ENCODE data around the gene CCDC170. TPM values are rescaled to one million over a fixed set of nuclear protein-coding genes. Genes with fewer than 3 reads are reported as not detected.

CCDC170 gene
- total RNA-seq, 1 experiment from 2014 or later: not detected

DNA sequence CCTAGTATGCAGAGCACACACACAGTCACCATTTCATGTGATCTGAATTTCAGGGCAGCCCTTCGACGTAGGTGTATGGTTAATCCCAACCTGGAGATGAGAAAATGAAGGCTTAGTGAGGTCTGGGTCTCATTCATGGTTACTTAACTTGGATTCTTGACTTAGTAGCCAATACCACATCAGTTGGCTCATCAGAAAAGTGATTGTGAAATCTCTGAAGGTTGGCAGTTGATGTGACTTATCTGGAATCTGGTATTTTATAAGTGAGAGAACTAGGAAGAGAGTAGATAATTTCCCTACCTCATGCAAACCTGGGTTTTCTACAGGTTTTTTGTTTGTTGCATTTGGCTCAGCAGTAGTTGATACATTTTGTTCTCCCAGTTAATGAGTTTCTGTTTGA lies 123.7 kb downstream of the CCDC170 start:
- no peak for DNase-seq (ENCODE audit: low spot score)

- no peak for DNase-seq (ENCODE audit: low spot score)
Observed at GRCh38 chr6:151618717-151619116, 124.9 kb downstream of the CCDC170 start.

- DNase-seq (ENCODE audit: low spot score): no peak
Observed at GRCh38 chr6:151620179-151620578, 126.4 kb downstream of the CCDC170 start.

GRCh38 chr6:151624071-151624470 lies 130.3 kb downstream of the CCDC170 start:
- no peak for DNase-seq (ENCODE audit: low spot score)

DNA sequence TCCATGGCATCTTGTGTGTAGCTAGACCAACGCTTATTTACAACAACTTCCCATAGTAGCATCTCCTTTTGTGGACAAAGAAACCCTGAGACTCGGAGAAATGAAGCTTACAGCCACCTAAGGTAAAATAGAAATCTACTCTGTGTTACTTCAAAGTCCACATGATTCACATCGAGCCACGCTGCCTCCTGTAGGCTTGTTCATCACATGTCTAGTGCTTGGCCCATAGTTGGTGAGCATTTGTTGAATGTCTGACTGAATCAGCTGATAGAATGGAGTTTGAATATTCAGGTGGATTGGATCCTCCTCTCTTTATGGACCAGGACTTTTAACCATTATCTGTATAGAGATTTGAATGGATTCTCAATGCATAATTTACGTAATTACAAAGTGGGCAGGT lies 130.7 kb downstream of the CCDC170 start:
- DNase-seq (ENCODE audit: low spot score): no peak

- DNase-seq (ENCODE audit: low spot score): no peak
Observed at GRCh38 chr6:151624900-151625536, 131.2 kb downstream of the CCDC170 start.

GRCh38 chr6:151627689-151628444 lies 134.1 kb downstream of the CCDC170 start:
- DNase-seq (ENCODE audit: low spot score): peak; percentile 53

- no peak for DNase-seq (ENCODE audit: low spot score)
Observed at GRCh38 chr6:151629791-151630190, 136.0 kb downstream of the CCDC170 start.

DNA sequence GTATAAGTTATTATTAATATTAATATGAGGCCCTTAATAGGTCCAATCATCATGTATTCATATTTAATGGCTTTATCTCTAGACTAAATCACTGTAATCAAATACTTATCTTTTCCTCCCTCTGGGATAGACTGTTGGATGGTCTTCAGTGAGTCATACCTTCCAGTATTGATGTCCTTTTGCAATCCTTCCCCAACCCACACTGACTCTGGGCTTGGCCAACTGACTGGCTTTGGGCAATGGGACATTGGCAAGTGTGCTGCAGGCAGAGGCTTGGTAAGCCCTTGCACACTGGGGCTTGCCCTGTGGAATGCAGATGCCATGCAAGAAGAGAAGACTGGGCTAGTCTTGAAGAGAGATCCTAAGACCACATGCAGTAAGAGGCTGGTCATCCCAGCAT lies 136.6 kb downstream of the CCDC170 start:
- DNase-seq (ENCODE audit: low spot score): no peak

DNA sequence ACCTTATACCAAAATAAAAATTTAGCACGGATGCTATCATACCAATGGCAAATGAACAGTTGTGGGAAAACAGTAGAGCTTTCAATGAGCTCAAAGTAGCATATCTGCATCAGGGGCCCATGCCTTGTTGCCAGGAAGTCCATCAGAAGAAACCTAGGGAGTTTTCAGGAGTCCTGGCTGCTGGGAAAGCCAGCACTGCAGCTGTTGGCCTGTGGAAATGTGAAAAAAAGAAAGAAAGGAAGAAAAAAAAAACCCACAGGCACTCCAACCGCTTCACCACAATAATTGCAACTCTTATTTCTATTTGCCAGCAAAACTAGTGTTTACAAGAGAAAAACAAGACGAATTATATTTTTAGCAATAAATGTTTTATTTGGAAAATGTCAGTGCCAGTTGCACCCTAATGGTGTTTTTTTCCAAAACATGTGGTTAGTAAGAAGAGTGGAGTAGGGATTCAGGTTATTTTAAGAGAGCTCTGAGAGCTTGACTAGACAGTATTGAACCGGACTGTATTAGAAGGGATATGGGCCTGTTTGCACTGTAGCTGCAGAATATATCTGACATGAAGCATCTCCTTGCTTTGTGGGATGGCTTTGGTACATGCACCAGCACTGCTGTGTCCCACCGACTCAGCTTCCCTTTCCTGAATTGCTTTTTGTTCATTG lies 137.3 kb downstream of the CCDC170 start:
- no peak for DNase-seq (ENCODE audit: low spot score)

DNA sequence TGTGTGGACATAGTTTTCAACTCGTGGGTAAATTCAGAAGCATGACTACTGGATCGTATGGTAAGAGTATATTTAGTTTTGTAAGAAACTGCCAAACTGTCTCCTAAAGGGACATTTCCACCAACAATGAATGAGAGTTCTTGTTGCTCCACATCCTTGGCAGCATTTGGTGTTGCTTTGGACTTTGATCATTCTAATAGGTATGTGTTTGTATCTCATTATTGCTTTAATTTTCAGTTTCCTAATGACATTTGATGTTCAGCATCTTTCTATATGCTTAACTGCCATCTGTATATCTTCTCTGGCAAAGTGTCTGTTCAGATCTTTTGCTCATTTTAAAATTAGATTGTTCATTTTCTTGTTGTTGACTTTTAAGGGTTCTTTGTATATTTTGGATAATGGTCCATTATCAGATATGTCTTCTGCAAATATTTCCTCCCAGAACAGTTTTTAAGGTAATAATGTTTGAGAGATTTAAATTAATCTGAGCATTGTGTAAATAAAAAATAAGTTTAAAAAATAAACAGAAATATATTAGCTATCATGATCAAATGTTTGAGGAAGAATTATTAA lies 138.7 kb downstream of the CCDC170 start:
- DNase-seq (ENCODE audit: low spot score): no peak

DNA sequence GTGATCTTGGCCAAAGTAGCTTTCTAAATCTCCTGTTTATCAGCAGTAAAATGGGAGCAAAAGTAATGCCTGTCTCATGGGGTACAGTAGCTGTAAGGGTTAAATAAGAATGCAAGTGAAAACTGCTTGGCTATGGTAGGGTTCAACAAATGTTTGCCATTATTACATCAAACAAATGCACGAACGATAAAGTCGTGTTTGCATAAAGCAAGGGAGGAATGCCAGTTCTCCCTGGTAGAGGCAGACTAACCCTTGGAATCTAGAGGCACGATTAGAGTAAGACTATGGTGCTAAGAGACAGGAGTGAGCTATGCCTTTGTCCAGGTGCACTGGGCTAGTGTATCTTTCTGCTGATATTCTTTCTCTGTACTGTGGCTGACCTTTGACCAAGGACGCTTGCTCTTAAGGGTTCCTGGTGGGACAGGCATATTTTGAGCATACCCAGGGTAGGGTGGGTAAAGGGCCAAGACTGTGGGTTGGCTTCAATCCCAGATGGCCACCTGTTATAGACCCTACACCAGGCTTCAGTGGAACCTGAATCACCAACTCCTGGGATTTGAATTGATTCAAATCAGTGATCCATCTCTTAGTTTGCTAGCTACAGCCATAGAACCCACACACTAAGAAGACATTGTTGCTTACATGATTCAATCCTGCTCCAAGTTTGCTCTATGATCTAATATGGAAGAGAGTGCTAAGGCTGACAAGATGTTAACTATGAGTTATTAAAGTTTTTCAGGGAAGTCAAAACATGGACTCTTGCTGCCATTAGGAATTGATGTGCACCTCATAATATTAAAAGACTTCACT lies 139.9 kb downstream of the CCDC170 start:
- no peak for DNase-seq (ENCODE audit: low spot score)

DNA sequence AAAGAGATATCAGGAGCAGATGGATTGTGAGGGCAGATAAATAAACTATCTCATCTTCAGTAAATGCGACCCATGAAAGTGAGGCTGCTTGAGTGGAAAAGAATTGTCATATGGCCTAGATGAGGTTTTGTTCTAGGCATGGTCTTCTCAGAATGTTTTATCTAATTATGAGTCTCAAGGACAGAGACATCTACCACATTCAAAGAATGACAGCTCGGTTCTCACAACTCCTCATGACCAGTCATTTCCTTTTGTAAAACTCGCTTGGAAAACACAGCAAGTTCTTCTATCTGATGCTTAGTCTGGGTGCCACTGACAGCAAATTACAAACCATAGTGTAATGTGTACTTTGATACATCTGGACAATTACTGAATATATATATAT lies 140.5 kb downstream of the CCDC170 start:
- no peak for DNase-seq (ENCODE audit: low spot score)

DNA sequence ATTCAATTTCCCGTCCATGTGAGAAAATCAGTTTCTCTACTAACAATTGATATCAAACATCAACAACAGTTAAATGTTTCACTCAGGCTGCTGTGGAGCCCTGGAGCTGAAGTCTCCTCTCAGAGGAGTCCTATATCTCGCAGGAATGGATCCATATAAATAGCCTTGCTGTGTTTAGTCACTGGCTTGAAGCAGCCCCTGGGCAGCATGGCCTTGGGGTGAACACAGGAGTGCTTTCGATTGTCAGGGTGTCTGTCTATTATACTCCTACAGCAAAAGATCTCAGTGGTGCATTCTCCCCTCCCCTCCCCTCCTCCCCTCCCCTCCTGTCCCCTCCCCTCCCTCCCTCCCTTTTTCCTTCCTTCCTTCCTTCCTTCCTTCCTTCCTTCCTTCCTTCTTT lies 141.9 kb downstream of the CCDC170 start:
- no peak for DNase-seq (ENCODE audit: low spot score)

- DNase-seq (ENCODE audit: low spot score): no peak
Observed at GRCh38 chr6:151637814-151638213, 144.0 kb downstream of the CCDC170 start.

DNA sequence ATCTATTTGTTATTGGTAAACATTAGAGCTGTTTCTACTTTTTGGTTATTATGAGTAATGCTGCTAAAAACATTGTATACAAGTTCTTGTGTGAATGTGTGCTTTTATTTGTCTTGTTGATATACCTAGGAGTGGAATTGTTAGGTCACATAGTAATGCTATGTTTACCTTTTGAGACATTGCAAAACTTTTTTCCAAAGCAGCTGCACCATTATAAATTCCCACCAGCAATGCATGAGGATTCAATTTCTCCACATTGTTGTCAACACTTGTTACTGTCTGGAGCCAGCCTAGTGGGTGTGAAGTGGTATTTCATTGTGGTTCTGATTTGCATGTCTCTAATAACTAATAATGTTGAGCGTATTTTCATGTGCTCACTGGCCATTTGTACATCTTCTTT lies 145.9 kb downstream of the CCDC170 start:
- no peak for DNase-seq (ENCODE audit: low spot score)

DNA sequence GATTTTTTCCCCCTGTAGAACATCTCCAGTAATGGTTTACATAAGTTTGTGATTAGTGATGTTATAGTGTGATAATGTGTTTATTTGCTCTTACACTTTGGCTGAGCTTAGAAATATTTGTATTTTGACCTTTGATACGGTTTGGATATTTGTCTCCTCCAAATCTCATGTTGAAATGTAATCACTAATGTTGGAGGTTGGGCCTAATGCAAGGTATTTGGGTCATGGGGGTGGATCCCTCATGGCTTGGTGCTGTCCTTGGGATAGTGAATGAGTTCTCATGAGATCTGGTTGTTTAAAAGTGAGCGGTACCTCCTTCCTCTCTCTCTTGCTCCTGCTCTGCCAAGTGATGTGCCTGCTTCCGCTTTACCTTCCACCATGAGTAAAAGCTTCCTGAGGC lies 147.2 kb downstream of the CCDC170 start:
- no peak for DNase-seq (ENCODE audit: low spot score)

GRCh38 chr6:151647976-151648639 lies 154.3 kb downstream of the CCDC170 start:
- no peak for DNase-seq (ENCODE audit: low spot score)

- no peak for DNase-seq (ENCODE audit: low spot score)
Observed at GRCh38 chr6:151649835-151650234, 156.0 kb downstream of the CCDC170 start.

- DNase-seq (ENCODE audit: low spot score): no peak
Observed at GRCh38 chr6:151651639-151652038, 157.8 kb downstream of the CCDC170 start.

GRCh38 chr6:151652325-151652724 lies 158.5 kb downstream of the CCDC170 start:
- DNase-seq (ENCODE audit: low spot score): no peak
